HL-60/S4 treated with retinoic acid at 250 ng/mL for 4 days and 3 days (cell line): ENCODE results near the gene SERPINA4.

Source experiments
- in situ Hi-C: fragments of 300-500 bp; cut with MboI; formaldehyde crosslinking; loops from 2 replicates; pipeline ENCODE4 v1.7.0; 2022; ENCODE audit warnings: low sequenced_read_pairs

SERPINA4 gene

GRCh38 chr14:94560751-94561655 lies at the start of gene SERPINA4:
Gene SERPINA4 (plus strand): TSS chr14:94561442. CDS start chr14:94563483, 2,041 bp downstream.
- in situ Hi-C loops, result no loop called here

- in situ Hi-C loops, result no loop called here
Measured at GRCh38 chr14:94514351-94514750, 46.9 kb upstream of the SERPINA4 start.

GRCh38 chr14:94515426-94515825 lies 45.8 kb upstream of the SERPINA4 start:
- in situ Hi-C loops, result no loop called here

GRCh38 chr14:94515856-94516255 lies 45.4 kb upstream of the SERPINA4 start:
- in situ Hi-C loops, result no loop called here

GRCh38 chr14:94517248-94517640 lies 44.0 kb upstream of the SERPINA4 start:
- in situ Hi-C loops, result no loop called here

GRCh38 chr14:94517641-94518257 lies 43.5 kb upstream of the SERPINA4 start:
- in situ Hi-C loops, result no loop called here

GRCh38 chr14:94521375-94522114 lies 39.7 kb upstream of the SERPINA4 start:
- in situ Hi-C loops, result no loop called here

- in situ Hi-C loops, result no loop called here
Measured at GRCh38 chr14:94522115-94522724, 39.0 kb upstream of the SERPINA4 start.

- in situ Hi-C loops, result no loop called here
Measured at GRCh38 chr14:94523265-94523664, 38.0 kb upstream of the SERPINA4 start.

- in situ Hi-C loops, result no loop called here
Measured at GRCh38 chr14:94524093-94524492, 37.1 kb upstream of the SERPINA4 start.

GRCh38 chr14:94531187-94531586 lies 30.1 kb upstream of the SERPINA4 start:
- in situ Hi-C loops, result no loop called here

- in situ Hi-C loops, result no loop called here
Measured at GRCh38 chr14:94532447-94532846, 28.8 kb upstream of the SERPINA4 start.

- in situ Hi-C loops, result no loop called here
Measured at GRCh38 chr14:94535506-94535905, 25.7 kb upstream of the SERPINA4 start.

GRCh38 chr14:94536836-94537235 lies 24.4 kb upstream of the SERPINA4 start:
- in situ Hi-C loops, result no loop called here

- in situ Hi-C loops, result no loop called here
Measured at GRCh38 chr14:94538070-94538740, 23.0 kb upstream of the SERPINA4 start.

- in situ Hi-C loops, result no loop called here
Measured at GRCh38 chr14:94539181-94539580, 22.1 kb upstream of the SERPINA4 start.

GRCh38 chr14:94540031-94540794 lies 21.0 kb upstream of the SERPINA4 start:
- in situ Hi-C loops, result no loop called here

GRCh38 chr14:94541234-94541975 lies 19.8 kb upstream of the SERPINA4 start:
- in situ Hi-C loops, result no loop called here
